ENCODE data around the gene NTM.

- no peak for TF ChIP-seq POLR2AphosphoS5 (IDR thresholded peaks at IDR 0.05; ENCODE audit: low read depth, low read length)
- no peak for TF ChIP-seq POLR2A (IDR thresholded peaks at IDR 0.05; ENCODE audit: low read depth, low read length)
- TF ChIP-seq TAF1 (IDR thresholded peaks at IDR 0.05; ENCODE audit: borderline replicate concordance, low read depth, low read length) = no peak
Observed at GRCh38 chr11:131428853-131429252, 58.4 kb downstream of the NTM start.

All from GM12892 (cell line).